NCI-H1436 treated with DMSO at 0.1 percent for 48 hours (cell line): Measurements from ENCODE around the gene SH3RF2.
"Not testable (repeated sequence)": the region's sequence is repeated elsewhere in the genome, so short reads cannot be mapped to it uniquely, and the experiment has no call there.

Source experiments
- DNase-seq: peaks from one replicate; lab custom pipeline; 2025; lab: John Stamatoyannopoulos, UW

The SH3RF2 gene

DNA sequence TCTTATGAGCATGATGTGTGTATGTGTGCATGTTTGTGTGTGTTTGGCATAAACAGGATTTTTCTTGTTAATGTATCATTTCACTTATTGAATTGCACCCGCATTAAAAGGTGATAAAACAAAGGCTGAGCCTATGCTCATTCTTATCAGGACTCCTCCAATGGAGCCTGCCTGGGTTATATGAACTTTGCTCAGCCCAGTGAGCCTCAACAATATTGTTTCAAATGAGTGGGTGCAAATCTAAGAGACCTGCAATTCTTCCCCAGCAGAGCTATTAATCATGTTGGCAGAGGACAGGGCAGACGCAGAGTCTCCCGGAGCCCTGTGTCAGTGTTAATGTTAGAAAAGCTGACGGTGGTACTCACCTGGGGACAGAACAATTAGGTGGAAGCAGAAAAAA, 71.6 kb downstream of the SH3RF2 start:
- DNase-seq, result no peak

DNA sequence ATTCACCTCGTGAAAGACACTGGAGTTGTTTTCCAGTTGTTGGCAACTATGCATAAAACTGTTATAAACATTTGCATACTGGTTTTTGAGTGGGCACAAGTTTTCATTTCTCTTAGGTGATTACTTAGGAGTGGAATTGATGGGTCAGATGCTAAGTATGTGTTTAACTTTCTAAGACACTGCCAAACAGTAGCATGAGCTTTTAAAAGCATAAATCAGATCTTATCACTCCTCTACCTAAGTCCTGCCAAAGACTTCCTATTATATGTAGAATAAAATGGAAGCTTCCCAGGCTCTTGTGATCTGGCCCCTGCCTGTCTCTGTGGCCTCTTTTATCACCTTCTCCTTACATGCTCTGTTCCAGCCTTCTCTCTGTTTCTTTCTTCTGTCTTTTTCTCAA, 72.6 kb downstream of the SH3RF2 start:
- no peak for DNase-seq

DNA sequence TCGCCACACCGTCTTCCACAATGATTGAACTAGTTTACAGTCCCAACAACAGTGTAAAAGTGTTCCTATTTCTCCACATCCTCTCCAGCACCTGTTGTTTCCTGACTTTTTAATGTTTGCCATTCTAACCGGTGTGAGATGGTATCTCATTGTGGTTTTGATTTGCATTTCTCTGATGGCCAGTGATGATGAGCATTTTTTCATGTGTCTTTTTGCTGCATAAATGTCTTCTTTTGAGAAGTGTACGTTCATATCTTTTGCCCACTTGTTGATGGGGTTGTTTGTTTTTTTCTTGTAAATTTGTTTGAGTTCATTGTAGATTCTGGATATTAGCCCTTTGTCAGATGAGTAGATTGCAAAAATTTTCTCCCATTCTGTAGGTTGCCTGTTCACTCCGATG, 74.1 kb downstream of the SH3RF2 start:
- not testable (repeated sequence) for DNase-seq

DNA sequence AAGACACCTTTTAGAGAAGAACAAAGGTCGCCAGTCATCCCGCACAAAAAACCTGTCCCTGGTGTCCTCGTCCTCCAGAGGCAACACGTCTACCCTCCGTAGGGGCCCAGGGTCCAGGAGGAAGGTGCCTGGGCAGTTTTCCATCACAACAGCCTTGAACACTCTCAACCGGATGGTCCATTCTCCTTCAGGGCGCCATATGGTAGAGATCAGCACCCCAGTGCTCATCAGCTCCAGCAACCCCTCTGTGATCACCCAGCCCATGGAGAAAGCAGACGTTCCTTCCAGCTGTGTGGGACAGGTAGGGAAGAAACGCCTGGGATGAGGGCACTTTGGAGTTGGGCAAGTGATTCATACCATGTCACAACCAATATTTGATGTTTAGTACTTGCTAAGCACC, 77.4 kb downstream of the SH3RF2 start:
- no peak for DNase-seq

DNA sequence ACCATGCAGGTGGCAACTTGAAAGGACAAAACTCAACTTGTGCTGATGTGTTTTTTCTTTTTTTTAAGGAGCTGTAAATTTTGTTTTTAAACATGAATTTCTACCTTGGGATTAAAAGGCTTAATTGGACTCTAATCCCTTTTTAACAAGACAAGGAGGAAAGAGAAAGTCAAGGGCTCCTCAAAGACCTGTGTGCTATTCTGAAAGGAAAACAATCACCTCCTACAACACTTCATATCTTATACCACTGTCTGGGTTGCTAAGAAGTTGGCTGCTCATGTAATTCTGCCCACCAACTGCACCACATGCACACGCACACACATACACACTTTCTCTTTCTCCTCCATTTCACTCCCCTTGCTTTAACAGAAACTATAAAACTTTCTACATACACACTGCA, 78.6 kb downstream of the SH3RF2 start:
- DNase-seq, result no peak

DNA sequence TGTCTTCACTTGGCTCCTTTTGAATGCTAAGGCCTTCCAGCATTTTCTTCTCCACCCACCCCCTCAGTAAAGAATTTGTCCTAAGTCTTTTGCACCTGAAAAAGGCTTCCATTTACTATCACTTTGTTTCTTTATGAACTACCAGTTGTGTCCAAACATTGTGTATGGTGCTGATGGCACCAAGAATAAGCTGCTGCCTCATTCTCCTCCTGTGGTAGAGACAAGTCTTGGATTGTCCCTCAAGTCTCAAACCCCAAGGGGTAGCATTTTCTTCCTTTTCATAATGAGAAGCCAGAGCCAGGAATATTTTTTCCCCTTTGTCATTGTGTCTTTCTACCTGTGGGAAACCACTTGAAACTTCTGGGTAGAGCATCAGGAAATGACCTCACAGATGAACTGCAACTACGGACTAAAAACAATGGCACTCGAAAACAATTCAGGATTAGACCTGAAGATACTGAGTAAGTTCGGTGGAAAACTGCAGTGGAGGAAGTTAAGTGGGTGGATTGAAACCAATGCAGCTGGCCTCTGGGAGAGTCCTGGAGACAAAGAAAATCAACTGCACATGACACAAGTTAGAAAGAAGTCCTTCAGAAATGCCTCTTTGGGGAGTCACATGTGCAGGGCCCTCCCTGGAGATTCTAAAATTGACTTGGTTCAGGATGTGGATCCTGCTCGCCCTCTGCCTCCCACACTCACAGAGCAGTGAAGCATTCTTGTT, 80.5 kb downstream of the SH3RF2 start:
- no peak for DNase-seq

DNA sequence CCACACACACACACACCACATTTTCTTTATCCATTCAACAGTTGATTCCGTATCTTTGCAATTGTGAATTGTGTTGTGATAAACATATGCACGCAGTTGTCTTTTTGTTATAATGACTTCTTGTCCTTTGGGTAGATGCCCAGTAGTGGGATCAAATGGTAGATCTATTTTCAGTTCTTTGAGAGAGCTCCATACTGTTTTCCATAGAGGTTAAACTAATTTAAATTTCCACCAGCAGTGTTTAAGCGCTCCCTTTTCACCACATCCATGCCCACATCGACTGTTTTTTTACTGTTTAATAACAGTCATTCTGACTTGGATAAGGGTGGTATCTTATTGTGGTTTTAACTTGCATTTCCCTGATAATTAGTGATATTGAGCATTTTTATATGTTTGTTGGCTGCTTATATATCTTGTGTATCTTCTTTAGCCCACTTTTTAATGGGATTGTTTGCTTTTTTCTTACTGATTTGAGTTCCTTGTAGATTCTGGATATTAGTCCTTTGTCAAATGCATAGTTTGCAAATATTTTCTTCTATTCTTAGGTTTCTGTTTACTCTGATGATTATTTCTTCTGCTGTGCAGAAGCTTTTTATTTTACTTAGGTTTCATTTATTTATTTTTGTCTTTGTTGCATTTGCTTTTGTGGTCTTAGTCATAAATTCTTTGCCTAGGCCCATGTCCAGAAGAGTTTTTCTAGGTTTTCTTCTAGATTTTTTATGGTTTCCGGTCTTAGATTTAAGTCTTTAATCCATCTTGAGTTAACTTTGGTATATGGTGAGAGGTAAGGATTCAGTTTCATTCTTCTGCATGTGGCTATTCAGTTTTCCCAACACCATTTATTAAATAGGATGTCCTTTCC, 82.4 kb downstream of the SH3RF2 start:
- DNase-seq, result no peak

DNA sequence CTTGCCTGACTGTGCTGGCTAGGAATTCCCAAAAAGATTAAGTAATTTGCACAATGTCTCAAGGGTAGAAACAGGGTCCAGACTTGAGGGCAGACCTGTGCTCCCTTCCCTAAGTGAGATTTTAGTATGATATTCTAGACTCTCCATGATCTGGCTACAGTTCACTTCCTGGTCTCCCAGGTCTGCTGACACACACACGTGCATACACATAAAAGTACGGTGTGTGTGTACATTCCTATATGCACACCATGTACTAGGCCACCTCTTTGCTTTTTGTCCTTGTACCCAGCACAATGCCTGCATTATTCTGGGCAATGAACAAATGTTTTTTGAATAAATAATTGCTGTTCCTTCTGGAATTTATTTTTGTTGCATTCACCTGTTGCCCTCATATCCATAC, 83.7 kb downstream of the SH3RF2 start:
- DNase-seq, result no peak

DNA sequence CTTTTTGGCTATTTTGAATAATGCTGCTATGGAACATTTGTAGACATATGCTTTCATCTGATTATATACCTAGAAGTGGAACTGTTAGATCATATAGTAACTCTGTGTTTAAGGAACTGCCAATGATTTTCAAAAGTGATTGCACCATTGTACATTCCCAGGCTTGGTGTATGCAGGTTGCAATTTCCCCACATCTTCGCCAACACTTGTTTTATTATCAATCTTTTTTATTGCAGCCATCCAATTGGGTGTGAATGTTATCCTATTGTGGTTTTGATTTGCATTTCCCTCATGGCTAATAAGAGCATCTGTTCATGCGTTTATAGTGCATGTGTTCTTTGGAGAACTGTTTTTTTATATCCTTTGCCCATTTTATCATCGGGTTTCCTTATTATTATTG, 87.7 kb downstream of the SH3RF2 start:
- no peak for DNase-seq

DNA sequence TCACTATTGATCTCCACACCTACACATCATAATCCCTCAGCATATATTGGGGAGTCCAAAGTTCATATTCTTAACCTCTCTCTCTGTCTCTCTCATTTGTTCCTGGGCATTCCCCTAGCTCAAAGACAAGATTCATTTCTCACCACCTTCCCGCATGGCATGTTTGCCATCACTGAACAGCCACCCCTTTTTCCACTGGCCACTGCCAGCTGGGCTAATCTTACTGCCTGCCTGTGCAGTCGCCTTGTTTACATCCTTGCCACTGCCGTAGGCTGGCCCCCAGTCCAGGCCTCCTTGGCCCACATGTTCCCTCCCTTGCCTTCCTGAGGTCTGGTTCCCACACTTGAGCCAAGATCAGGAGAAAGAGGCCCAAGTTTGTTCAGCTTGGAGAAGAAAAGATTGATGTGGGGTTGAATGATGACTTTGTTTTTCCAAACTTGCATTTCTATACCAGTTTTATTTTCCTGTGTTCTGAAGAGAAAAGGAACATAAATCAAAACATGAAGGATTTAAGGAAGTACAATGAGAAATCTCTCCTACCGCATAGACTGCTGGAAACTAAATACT, 88.8 kb downstream of the SH3RF2 start:
- DNase-seq, result no peak

DNA sequence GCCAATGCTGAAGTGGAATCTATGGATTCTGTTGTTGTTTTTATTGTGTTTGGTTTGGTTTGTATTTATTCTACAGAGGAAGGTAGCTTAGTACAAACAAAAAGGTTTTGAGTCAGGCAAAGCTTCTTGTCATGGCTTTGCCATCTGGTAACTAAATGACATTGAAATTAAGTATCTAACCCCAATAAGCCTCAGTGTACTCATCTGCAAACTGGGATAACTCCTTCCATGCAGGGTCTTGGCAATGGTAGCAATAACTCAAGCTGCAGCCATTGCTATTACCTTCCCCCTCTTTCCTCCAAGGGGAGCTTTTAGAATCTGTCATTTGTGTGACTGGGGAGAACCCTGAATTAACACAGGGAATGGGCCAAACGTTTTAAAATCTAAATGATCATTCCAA, 89.3 kb downstream of the SH3RF2 start:
- no peak for DNase-seq

DNA sequence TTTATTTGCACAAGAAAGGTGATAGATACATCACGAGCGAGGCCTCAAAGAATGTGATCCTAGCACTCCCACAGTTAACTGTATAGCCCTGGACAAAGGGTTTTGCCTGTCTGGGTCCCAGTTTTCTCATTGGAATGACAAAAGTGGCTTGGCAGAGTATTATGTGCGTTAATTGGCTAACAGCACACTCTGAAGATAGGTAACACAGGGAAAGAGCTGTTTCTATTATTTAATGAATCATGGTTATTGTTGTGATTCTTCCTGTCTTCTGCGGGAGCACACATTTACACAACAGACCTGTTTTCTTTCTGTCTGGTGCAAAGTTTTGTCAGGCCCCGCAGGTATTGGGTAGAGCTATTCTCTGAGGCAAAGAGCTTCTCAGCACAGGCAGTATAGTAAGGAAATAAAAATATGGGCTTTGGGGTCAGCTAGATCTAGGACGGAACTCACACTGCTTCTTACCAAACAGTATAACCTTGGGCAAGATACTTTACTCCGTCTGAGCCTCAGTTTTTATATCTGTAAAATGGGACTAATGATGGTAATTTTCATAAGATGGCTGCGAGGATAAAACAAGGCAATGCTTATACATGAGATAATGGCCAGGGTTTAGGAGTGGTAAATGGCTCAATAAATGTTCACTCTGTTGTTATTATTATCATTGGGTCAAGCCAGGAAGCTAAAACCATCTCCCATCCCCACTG, 90.1 kb downstream of the SH3RF2 start:
- no peak for DNase-seq

DNA sequence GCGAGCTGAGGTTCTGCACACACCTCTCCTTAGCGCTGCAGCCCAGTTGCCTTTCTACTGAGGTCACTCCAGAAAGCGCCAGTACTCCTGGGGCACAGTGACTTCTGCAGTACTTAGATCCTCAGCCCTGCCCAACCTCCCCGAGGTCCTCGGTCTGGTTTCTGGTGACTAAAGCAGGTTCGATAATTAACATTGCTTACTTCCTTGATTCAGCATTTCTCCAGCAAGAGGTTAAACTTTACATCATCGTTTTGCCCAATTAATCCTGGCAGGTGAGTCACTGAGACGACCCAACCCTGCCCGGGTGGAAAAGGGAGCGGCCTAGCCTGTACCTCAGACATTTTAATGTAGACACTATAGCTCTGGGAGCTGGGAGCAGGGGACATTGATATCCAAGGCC, 91.4 kb downstream of the SH3RF2 start:
- DNase-seq, result no peak

DNA sequence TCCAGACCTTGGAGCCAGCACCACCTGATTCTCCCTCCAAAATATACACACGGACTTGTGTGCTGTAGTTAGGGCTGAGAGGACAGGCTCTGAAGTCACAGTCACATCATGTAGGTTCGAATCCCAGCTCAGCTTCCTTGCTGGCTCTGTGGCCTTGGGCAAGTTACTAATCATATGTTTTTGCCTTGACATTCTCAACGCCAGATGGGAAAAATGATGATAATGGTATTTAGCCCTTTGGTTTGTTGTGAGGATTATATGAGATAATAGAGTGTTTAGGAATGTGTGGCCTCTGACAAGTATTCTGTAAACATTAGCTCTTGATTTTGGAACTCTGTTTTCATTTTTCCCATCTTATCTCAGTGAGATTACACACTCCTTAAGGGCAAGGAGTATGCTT, 96.5 kb downstream of the SH3RF2 start:
- no peak for DNase-seq

DNA sequence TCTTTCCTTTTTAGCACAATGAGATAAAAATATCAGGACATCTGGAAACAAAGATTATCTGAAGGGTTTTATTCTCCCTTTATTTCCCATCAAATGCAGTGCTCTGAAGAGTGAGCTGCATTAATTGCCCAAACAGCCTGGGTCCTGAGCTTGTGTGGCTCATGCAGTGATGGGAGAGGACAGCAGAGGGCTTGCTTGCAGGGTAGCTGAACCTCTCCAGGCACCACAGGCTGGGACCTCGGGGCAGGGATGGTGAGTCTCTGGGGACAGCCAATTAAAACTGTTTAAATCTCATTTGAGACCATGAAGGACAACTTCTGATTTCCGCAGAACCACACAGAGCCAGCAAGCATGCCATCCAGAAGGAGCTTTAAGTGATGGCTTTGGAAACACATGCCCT, 97.7 kb downstream of the SH3RF2 start:
- DNase-seq, result no peak

DNA sequence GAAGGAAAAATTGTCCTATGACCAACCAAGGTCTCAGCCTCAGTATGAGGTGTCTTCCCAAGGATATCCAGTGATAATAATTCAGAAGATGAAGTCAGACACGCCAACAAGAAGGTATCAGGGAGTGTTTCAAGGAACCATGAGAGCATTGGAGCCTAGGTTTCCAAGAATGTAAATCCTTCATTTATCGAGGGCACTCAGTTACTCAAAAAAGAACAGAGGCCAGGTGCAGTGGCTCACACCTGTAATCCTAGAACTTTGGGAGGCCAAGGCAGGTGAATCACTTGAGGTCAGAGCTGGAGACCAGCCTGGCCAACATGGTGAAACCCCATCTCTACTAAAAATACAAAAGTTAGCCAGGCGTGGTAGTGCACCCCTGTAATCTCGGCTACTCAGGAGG, 98.2 kb downstream of the SH3RF2 start:
- DNase-seq, result no peak

DNA sequence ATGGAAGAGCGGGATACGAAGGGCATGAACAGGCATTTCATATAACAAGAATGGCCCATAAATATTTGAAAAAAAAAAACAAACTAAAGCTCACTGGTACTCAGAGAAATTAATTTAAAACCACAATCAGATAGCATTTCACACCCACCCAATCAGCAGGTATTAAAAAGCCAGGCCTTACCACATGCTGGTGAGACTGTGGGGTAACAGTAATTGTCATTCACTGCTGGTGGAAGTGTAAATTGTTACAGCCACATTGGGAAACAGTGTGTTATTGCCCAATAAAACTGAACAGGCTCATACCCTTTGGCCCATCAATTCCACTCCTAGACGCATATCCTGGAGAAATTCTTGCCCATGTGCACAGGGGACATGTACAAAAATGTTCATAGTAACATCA, 103.0 kb downstream of the SH3RF2 start:
- DNase-seq, result no peak

DNA sequence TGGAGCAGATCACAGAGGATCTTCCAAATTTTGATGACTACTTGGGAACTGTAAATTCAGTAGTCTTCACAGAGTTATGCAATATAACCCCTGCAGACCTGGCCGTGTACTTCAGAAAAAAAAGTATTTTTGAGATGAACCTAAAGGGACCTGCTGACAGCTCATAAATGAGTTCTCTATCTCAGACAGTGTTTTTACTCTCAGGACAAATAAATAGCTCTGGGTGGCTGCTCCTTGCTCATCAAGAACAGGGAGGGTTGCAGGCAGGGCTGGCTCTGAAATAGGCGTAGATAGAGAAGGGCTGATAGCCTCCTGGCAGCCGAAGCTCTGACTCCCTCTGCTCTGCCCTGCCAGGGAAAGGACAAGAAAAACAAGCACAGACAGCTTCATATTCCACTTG, 104.1 kb downstream of the SH3RF2 start:
- no peak for DNase-seq

DNA sequence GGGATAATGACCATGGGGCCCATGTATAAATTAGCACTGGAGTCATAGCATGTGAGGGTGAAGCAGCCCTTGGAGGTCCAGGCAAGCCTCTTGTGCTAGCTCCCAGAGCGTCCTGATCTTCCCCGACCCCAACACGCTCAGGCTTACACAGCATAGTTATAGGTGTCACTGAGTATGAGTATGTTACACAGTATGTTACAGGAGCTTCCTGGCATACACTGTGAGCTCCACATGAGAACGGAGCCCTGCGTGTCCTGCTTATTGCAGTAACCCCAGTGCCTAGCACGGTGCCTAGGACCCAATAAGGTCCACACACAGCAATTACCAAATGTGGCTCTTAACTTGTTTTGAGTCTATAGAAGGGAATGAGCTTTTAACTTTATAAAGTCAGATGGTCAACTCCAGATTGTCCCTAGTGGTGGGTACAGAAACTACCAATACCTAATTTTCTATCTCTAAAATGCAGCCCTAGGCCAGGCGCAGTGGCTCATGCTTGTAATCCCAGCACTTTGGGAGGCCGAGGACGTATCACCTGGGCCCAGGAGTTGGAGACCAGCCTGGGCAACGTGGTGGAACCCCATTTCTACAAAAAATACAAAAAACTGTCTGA, 104.9 kb downstream of the SH3RF2 start:
- no peak for DNase-seq

DNA sequence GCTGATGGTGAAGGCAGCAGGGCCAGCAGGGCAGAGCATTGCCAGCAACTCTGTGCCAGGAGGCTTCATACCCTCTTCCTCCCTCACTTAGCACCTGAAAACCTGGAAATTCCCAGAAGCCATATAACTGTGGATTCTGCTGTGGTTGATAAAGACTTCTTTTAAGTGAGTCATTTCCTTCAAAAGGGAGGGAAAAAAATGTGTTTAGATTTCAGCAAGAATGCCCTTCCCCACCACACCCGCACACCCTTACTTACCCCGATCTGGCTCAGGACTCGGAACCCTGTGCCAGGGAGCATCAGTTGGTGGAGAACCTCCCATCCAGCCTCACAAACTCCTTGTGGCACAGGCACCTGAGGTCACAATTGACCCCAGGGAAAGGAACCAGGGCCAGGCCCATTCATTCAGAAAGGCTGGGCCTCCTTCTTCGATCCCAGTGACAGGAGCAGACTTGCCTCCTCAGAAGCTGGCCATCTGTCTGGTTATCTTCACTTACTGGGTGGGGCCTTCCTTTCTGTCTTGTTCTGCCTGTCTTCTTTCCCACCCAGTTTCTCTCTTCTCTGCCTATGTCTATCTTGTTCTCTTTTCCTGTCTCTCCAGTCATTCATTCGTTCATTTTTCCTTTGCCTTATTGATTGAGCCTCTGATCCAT, 106.4 kb downstream of the SH3RF2 start:
- no peak for DNase-seq

DNA sequence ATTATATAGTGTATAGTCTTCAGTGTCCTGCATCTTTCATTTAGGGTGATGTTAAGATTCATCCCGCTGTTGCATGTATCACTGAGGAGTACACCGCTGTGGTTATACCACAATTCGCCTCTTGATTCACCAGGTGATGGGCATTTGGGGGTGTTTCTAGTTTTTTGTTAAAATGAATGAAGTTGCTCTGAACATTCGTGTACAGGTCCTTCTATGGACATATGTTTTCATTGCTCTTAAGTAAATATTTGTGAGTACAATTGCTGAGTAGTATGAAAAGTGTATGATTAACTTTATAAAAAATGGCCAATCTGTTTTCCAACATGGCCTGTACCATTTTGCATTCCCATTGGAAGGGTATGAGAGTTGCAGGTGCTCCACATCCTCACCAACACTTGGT, 107.3 kb downstream of the SH3RF2 start:
- no peak for DNase-seq

DNA sequence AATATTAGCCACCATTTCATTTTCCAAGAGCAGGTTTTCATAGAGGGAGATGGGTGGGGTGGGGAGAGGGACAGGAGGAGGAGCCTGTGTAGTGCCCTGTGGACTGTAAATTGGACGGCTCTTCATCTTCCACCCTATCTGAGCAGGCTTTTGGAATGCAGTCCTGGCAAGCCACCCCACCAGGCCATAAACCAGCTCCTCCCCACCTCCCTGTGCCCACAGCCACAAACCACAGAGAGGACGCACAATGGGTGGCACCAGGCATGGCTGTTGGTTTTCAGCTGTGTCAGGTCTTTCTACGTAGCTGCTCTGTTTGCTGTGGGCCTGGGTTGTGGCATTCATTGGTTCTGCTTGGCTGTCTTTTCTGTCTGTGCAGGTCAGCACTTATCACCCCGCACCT, 111.0 kb downstream of the SH3RF2 start:
- DNase-seq, result no peak
